GM23248 (cell line): ENCODE measurements around the gene HBS1L. TPM values are rescaled to one million over a fixed set of nuclear protein-coding genes. Genes with fewer than 3 reads are reported as not detected.

Experiments
- DNase-seq: peaks from one replicate; pipeline ENCODE4 v3.0.0-alpha.2; 2015
- H2AFZ ChIP-seq: fragments of 200-600 bp; sonication (generic); 2 replicates; pipeline ENCODE4 v1.6.1; 2016; ENCODE audit warnings: antibody characterized with exemption
- H3F3A ChIP-seq: fragments of 200-600 bp; sonication (generic); 2 replicates; pipeline ENCODE4 v1.6.1; 2016; ENCODE audit warnings: mild to moderate bottlenecking, antibody characterized with exemption, mixed run types; ENCODE audit not compliant: insufficient read depth
- H3K27ac ChIP-seq: fragments of 200-600 bp; sonication (generic); 2 replicates; pipeline ENCODE4 v1.5.1; 2016; ENCODE audit warnings: mild to moderate bottlenecking
- H3K27me3 ChIP-seq: fragments of 200-600 bp; sonication (generic); replicated peaks from 2 replicates; pipeline ENCODE4 v1.6.1; 2016; ENCODE audit warnings: mild to moderate bottlenecking; ENCODE audit not compliant: insufficient read depth
- H3K36me3 ChIP-seq: fragments of 200-600 bp; sonication (generic); 2 replicates; pipeline ENCODE4 v1.6.1; 2016; ENCODE audit warnings: low read depth, mild to moderate bottlenecking
- H3K4me1 ChIP-seq: fragments of 200-600 bp; sonication (generic); 2 replicates; pipeline ENCODE4 v1.6.1; 2016; ENCODE audit warnings: mild to moderate bottlenecking; ENCODE audit not compliant: insufficient read depth
- H3K4me2 ChIP-seq: fragments of 200-600 bp; sonication (generic); one replicate; pipeline ENCODE4 v1.6.1; 2016; ENCODE audit warnings: mild to moderate bottlenecking; ENCODE audit not compliant: unreplicated experiment
- H3K4me3 ChIP-seq: fragments of 200-600 bp; sonication (generic); 2 replicates; pipeline ENCODE4 v1.5.1; 2016; ENCODE audit warnings: mild to moderate bottlenecking
- H3K79me2 ChIP-seq: fragments of 200-600 bp; sonication (generic); 2 replicates; pipeline ENCODE4 v1.6.1; 2016; ENCODE audit warnings: mild to moderate bottlenecking; ENCODE audit not compliant: insufficient read depth
- H3K9ac ChIP-seq: fragments of 200-600 bp; sonication (generic); 2 replicates; pipeline ENCODE4 v1.6.1; 2016; ENCODE audit warnings: mild to moderate bottlenecking
- H3K9me2 ChIP-seq: fragments of 200-600 bp; sonication (generic); 2 replicates; pipeline ENCODE4 v1.6.1; 2016; ENCODE audit warnings: mixed run types, mild to moderate bottlenecking, moderate library complexity; ENCODE audit not compliant: insufficient read depth
- H3K9me3 ChIP-seq: fragments of 200-600 bp; sonication (generic); one replicate; pipeline ENCODE4 v1.6.1; 2017; ENCODE audit warnings: low read depth
- H4K20me1 ChIP-seq: fragments of 200-600 bp; sonication (generic); 2 replicates; pipeline ENCODE4 v1.6.0; 2016; ENCODE audit not compliant: insufficient read depth
- EZH2 ChIP-seq: fragments of 200-600 bp; sonication (generic); IDR thresholded peaks from 2 replicates; pipeline ENCODE4 v1.6.1; 2018; ENCODE audit warnings: antibody characterized with exemption, mild to moderate bottlenecking; ENCODE audit not compliant: insufficient read depth, poor library complexity, severe bottlenecking
- EZH2phosphoT487 ChIP-seq: fragments of 200-600 bp; sonication (generic); IDR thresholded peaks from 2 replicates; pipeline ENCODE4 v1.6.1; 2018; ENCODE audit warnings: antibody characterized with exemption, moderate library complexity, mild to moderate bottlenecking, low read depth; ENCODE audit not compliant: insufficient read depth
- WGBS, 2 experiments: methylation state at CpG; one replicate each; pipeline ENCODE4 v1.1.6; 2015 to 2017; ENCODE audit warnings: low lambda C conversion rate in 2 of 2, low coverage in 1 of 2; ENCODE audit errors: missing lambda C conversion rate in 2 of 2; 5-methylcytosine and 5-hydroxymethylcytosine counted together
- in situ Hi-C: fragments of 300-500 bp; cut with MboI; formaldehyde crosslinking; loops from 2 replicates; pipeline ENCODE4 v1.15.0; 2020
- polyA plus RNA-seq: library from polyadenylated mRNA; unstranded; fragments of >200 nt; fragmentation: Nextera tagmentation; extraction: Ambion mirVana; gene quantifications from 2 replicates; pipeline ENCODE4 v1.2.1, GENCODE V29; 2016
- total RNA-seq: library from RNA; depleted of rRNA; stranded (reverse); fragments of >200 nt; shearing (Covaris generic); gene quantifications from 2 replicates; pipeline ENCODE4 v1.2.3, GENCODE V29; 2014

Gene HBS1L
- total and polyA plus RNA-seq, 2 experiments from 2014 or later = 83.1 to 83.9 TPM

DNA sequence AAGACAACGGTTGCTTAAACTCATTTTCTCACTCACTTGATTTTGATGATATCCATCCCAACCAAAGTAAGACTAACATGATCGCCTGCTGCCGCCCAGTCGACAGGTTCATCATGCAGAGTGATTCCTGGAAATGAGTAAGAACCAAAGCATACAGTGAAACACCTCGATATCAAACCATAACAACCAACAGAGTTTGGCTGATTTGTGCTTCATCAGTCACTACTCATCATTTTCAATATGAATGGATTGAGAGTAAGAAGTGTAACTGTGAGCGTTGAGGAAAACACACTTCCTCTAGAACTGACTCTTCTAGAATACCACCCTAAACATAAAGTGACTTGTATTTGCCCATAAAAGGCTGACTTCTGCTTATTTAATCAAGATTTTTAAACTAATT, 75.5 kb downstream of the HBS1L start:
- Histone ChIP-seq H3K4me1 (no peaks in the 10 kb centered on the region), H3K4me2 (no peak overlapping the region), H2AFZ (no peak overlapping the region), H3K27ac (no peak overlapping the region), H3F3A (no peaks in the 10 kb centered on the region), H3K9me3 (no peaks in the 10 kb centered on the region), H3K9me2 (no peaks in the 10 kb centered on the region), H3K4me3 (no peak overlapping the region), H4K20me1 (no peaks in the 10 kb centered on the region), H3K9ac (no peak overlapping the region), H3K27me3 (no peaks in the 10 kb centered on the region), H3K79me2 (peaks cover under 1% of the 10 kb centered on the region; the same call in 1 of the 2 replicates), H3K36me3 (peaks cover 40% of the 10 kb centered on the region; the same call in 1 of the 2 replicates)
- TF ChIP-seq EZH2 = no peak
- TF ChIP-seq EZH2phosphoT487 = no peak
- WGBS, 2 experiments = 96 to 99% methylated on average over 6 of the region's 6 CpGs
- in situ Hi-C loops = no loop called here
- DNase-seq = no peak

GRCh38 chr6:134974370-134974769, 80.3 kb downstream of the HBS1L start:
- H3K4me2 ChIP-seq = no peak overlapping the region
- H3K4me3 ChIP-seq = no peak overlapping the region
- peaks cover 15% of the 10 kb centered on the region; the same call in 1 of the 2 replicates for H3K36me3 ChIP-seq
- no peaks in the 10 kb centered on the region for H3K27me3 ChIP-seq
- no peaks in the 10 kb centered on the region for H3F3A ChIP-seq
- no peaks in the 10 kb centered on the region for H3K4me1 ChIP-seq
- TF ChIP-seq EZH2phosphoT487 = no peak
- TF ChIP-seq EZH2 = no peak
- peaks cover 4% of the 10 kb centered on the region; the same call in 1 of the 2 replicates for H3K79me2 ChIP-seq
- WGBS, 2 experiments = 100% methylated on average over 1 of the region's 1 CpG
- H3K9ac ChIP-seq = no peak overlapping the region
- no peaks in the 10 kb centered on the region for H3K9me3 ChIP-seq
- no peak for DNase-seq
- H2AFZ ChIP-seq = no peak overlapping the region
- in situ Hi-C loops = no loop called here
- no peaks in the 10 kb centered on the region for H3K9me2 ChIP-seq
- H3K27ac ChIP-seq = no peak overlapping the region
- no peaks in the 10 kb centered on the region for H4K20me1 ChIP-seq

GRCh38 chr6:134967711-134968110, 86.9 kb downstream of the HBS1L start:
- no peaks in the 10 kb centered on the region for H3K9me2 ChIP-seq
- no peak for DNase-seq
- peaks cover 31% of the 10 kb centered on the region for H3K36me3 ChIP-seq
- no peaks in the 10 kb centered on the region for H3K27me3 ChIP-seq
- H4K20me1 ChIP-seq = no peaks in the 10 kb centered on the region
- in situ Hi-C loops = no loop called here
- no peak overlapping the region for H3K4me2 ChIP-seq
- no peak overlapping the region for H3K27ac ChIP-seq
- H2AFZ ChIP-seq = no peak overlapping the region
- H3K4me3 ChIP-seq = no peak overlapping the region
- H3K4me1 ChIP-seq = no peaks in the 10 kb centered on the region
- WGBS, 2 experiments = 49 to 59% methylated on average over 1 of the region's 1 CpG
- TF ChIP-seq EZH2phosphoT487 = no peak
- no peak for TF ChIP-seq EZH2
- no peak overlapping the region for H3K9ac ChIP-seq
- no peaks in the 10 kb centered on the region for H3K79me2 ChIP-seq
- H3F3A ChIP-seq = no peaks in the 10 kb centered on the region
- no peaks in the 10 kb centered on the region for H3K9me3 ChIP-seq

DNA sequence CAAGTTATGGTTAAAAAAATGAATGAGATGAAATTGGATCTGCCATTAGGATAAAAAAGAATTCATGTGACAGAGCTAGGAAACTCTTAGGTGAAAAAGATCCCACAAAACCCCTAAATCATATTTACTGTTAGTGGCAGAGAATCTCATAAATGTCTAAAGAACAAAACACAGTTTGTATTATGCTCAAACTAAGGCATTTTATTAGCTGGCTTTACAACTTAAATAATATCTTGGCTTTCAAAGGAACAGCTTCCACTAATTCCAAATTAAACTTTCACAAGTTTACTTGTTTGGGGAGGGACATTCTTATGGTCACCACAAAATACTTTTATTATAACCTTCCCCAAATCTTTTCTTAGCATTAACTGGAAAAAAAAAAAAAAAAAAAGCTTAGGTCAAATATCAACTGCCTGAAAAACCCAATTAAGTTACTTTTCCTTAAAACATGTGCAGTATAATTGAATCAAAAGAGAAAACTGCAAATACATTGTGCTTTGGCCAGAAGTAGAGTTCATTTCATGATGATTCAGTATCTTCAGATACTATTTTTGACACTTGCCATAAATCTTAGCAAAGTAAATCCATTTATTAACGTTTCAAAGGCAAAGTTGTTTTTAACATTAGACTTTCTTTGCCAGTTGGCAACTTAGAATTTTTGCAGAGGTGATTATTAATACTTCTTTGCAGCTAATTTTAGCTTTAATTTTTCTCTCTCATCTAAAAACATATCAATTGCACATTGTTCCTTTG, 90.0 kb downstream of the HBS1L start:
- no peak for DNase-seq
- WGBS, 2 experiments = 2 to 3% methylated on average over 1 of the region's 1 CpG

GRCh38 chr6:134962421-134962820, 92.2 kb downstream of the HBS1L start:
- Histone ChIP-seq H3K4me2 (no peak overlapping the region), H4K20me1 (no peaks in the 10 kb centered on the region), H2AFZ (no peak overlapping the region), H3K79me2 (no peaks in the 10 kb centered on the region), H3K9me3 (no peaks in the 10 kb centered on the region), H3K9me2 (no peaks in the 10 kb centered on the region), H3K9ac (no peak overlapping the region), H3K4me3 (no peak overlapping the region), H3K27ac (no peak overlapping the region), H3K27me3 (no peaks in the 10 kb centered on the region), H3F3A (no peaks in the 10 kb centered on the region), H3K4me1 (no peaks in the 10 kb centered on the region), H3K36me3 (peaks cover 72% of the 10 kb centered on the region)
- no peak for DNase-seq
- TF ChIP-seq EZH2 (no peak), EZH2phosphoT487 (no peak)
- in situ Hi-C loops = no loop called here

More for the DNA sequence above, 90.0 kb downstream of the HBS1L start:
- H3K4me1 ChIP-seq = no peaks in the 10 kb centered on the region
- no peak overlapping the region for H3K27ac ChIP-seq
- no peaks in the 10 kb centered on the region for H3K79me2 ChIP-seq
- no peaks in the 10 kb centered on the region for H4K20me1 ChIP-seq
- H3K27me3 ChIP-seq = no peaks in the 10 kb centered on the region
- in situ Hi-C loops = no loop called here
- no peak overlapping the region for H2AFZ ChIP-seq
- H3K9me2 ChIP-seq = no peaks in the 10 kb centered on the region
- H3K9ac ChIP-seq = no peak overlapping the region
- peaks cover 60% of the 10 kb centered on the region for H3K36me3 ChIP-seq
- no peak overlapping the region for H3K4me2 ChIP-seq
- TF ChIP-seq EZH2 (no peak), EZH2phosphoT487 (no peak)
- no peak overlapping the region for H3K4me3 ChIP-seq
- H3F3A ChIP-seq = no peaks in the 10 kb centered on the region
- no peaks in the 10 kb centered on the region for H3K9me3 ChIP-seq
